GM12873 (cell line): ENCODE measurements around the gene APPBP2.

ENCODE experiments used
- CTCF ChIP-seq: IDR thresholded peaks from 2 replicates; pipeline ENCODE4 v1.5.1; 2012; ENCODE audit warnings: low read depth, mild to moderate bottlenecking, moderate library complexity, low read length, control low read depth; ENCODE audit not compliant: insufficient read depth; ENCODE audit errors: missing control alignments

The APPBP2 gene

GRCh38 chr17:60443713-60444112 is 82.3 kb downstream of the APPBP2 start:
- TF ChIP-seq CTCF: no peak

GRCh38 chr17:60442271-60443173 is 83.5 kb downstream of the APPBP2 start:
- TF ChIP-seq CTCF: no peak

- no peak for TF ChIP-seq CTCF
Observed at GRCh38 chr17:60439501-60439900, 86.5 kb downstream of the APPBP2 start.

- TF ChIP-seq CTCF: no peak
Observed at GRCh38 chr17:60436676-60437075, 89.4 kb downstream of the APPBP2 start.

GRCh38 chr17:60435244-60436167 is 90.5 kb downstream of the APPBP2 start:
- peak; percentile 90 for TF ChIP-seq CTCF

- no peak for TF ChIP-seq CTCF
Observed at GRCh38 chr17:60426596-60426995, 99.4 kb downstream of the APPBP2 start.

GRCh38 chr17:60425626-60426025 is 100.4 kb downstream of the APPBP2 start:
- no peak for TF ChIP-seq CTCF
